Tongue (tissue), 2 donors: ENCODE measurements around the gene ITGA2. TPM values are rescaled to one million over a fixed set of nuclear protein-coding genes. Genes with fewer than 3 reads are reported as not detected.
A peak's percentile ranks its signal among the peaks of the same experiment; 100 is the strongest.
"Not testable (repeated sequence)": the region's sequence is repeated elsewhere in the genome, so short reads cannot be mapped to it uniquely, and the experiment has no call there.

Experiments used
- DNase-seq: peaks from one replicate; pipeline ENCODE4 v3.0.0-alpha.2; 2015
- total RNA-seq: library from RNA; depleted of rRNA; stranded (reverse); fragments of >200 nt; gene quantifications from one replicate; pipeline ENCODE4 v1.2.3, GENCODE V29; 2014

ITGA2 gene
- total RNA-seq, 1 donor from 2014 or later, result 26.1 TPM

DNA sequence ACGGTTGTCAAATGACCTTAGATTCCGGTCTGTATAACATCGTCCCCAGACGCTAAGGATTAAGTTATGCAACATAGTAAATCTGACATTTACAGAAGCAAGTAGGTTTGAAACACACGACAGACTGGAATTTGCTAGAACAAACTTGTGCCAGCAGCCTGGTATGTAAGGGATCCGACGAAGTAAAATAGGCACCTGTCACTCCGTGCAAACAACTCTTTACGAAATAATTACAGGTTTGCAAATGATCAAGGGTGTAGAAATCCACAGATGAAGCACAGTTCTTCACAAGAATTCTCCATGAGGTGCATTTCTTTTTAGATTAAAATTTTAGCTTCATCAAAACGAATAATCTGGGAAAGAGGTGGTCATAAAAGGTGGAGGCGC lies 119.9 kb downstream of the ITGA2 start:
- DNase-seq, result peak; percentile 38

DNA sequence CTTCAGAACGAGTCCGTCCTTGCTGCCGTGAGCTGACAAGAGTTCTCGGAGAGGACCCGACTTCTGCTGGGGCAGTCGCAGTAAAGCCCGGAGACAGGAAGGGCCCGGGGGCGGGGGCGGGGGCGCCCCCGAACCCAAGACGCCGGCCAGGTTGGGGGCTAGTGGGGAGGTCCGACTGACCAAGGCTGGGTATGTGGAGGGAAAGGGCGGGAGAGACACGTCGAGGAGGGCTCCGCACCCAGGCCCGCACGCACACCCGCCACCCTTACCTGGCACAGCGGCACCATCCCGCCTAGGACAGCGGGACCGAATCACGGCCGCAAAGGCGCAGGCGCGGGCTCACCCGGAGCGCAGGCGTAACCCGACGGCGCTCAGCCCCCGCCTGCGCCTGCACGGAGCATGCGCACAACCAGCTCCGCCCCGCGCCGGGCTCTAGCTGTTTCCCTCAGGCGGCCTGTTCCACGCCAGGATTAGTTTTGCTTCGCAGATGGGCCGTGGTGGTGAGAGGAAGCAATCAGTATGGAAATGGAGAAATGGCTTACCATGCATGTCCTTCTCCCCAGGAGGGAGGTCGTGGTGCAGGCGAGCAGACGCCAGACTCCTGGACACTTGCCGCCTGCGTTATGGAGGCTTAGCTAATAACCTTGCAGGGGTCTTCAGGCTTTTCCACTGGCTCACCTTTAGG lies 120.4 kb downstream of the ITGA2 start, which contains the start of gene MOCS2:
Gene MOCS2 (minus strand): TSS at position 315 of the 685 bp plus-strand sequence. CDS start 2,583 bp downstream, outside the sequence.
- peak; percentile 97 for DNase-seq

DNA sequence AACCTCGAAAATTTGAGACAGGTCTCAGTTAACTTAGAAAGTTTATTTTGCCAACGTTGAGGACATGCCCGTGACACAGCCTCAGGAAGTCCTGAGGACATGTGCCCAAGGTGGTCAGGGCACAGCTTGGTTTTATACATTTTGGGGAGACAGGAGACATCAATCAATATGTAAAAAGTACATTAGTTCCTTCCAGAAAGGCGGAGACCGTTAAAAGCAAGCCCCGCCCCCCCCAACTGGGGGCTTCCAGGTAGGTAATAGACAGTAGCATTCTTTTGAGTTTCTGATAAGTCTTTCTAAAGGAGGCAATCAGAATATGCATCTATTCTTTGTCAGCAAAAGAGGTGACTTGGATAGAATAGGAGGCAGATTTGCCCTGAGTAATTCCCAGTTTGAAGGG lies 121.0 kb downstream of the ITGA2 start:
- no peak for DNase-seq

DNA sequence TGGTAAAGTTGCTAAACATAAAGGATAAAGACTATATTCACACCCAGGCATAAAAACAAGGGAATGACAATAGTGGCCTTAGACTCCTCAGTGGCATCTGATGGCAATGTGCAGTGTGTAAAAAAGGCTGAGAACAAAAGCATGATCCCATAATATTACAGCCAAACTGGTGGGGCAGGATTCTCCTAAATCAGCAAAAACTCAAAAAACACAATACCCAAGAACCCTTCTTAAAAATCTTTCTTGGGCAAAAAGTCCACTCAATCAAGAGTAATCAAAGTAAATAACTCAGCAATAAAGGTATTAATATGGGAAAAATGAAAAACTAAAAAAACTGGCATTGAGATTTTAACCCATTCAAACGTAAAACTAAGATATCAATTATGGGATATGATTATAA lies 122.0 kb downstream of the ITGA2 start:
- DNase-seq, result no peak

DNA sequence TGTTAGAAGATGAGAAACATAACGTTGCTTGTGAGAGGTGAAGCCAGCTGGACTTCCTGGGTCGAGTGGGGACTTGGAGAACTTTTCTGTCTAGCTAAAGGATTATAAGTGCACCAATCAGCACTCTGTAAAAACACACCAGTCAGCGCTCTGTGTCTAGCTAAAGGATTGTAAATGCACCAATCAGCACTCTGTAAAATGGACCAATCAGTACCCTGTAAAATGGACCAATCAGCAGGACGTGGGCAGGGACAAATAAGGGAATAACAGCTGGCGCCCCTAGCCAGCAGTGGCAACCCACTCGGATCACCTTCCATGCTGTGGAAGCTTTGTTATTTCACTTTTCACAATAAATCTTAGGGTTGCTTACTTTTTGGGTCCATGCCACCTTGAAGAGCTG lies 123.2 kb downstream of the ITGA2 start:
- DNase-seq, result not testable (repeated sequence)

DNA sequence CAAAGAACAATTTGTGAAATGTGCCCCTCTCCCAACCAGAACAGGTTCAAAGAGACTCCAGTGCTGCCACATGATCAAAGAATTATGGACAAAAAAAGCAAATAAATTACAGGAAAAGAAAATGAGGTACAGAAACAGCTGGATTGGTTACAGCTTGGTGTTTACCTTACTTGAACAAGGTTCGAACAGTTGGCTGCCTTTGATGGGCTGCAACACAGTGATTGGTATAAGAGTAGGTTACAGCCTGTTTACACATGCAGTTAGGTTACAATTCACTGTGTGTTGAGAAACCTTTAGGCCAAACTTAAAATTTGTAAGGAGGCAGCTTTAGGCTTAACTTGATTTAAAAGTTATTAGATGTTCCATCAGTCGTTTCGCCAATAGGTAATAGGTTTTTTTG lies 123.8 kb downstream of the ITGA2 start:
- DNase-seq, result no peak

DNA sequence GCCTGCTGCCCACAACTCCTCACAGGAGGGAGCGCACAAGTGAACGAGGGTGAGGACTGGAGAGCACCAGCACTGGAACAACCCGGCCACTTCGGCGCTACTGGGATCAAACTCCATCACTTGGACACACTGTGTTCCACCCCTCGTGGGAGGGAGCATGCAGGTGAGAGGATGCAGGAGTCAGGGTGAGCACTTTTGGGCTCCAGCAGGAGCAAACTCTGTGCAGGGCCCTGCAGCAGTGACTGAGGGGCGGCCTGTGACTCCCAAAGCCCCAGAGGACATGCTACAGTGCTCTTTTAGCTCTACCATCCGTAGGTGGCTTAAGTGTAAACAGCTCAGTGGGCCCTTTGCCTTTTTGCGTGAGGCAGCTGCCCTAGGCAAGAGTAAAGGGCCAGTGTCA lies 124.8 kb downstream of the ITGA2 start:
- DNase-seq, result no peak

DNA sequence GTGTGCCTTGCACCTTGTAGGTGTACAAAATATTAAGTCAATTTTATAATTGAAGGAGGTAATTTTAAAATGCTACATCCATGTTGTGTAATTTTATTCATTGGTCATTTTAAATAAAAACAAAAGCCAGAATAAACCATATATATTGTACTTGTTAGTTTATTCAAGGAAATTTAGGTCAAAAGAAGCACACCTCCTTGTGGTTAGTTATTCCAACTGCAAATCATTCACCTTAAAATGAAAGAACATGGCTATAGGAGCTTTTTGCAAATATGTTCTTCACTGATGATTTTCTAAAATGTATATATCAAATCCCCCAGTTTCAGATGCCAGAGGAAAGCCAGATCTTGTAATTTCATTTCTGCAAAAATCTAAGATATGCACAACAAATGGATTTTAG lies 125.8 kb downstream of the ITGA2 start:
- DNase-seq, result no peak

DNA sequence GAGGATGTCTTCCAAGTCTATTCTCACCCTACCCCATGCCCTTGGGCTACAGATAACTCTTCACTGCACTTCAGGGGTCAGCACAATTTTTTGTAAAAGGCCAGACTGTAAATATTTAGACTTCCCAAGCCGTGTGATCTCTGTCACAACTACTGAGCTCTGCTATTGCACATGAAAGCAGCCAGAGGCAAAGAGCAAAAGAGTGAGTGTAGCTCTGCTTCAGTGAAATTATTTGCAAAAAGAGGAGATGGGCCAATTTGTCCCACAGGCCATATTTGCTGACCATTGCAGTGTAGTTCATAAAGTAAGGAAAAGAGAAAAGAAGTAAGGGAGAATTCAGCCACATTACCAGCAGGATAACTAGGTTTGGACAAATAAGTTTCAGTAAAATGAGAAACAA lies 127.4 kb downstream of the ITGA2 start:
- no peak for DNase-seq

DNA sequence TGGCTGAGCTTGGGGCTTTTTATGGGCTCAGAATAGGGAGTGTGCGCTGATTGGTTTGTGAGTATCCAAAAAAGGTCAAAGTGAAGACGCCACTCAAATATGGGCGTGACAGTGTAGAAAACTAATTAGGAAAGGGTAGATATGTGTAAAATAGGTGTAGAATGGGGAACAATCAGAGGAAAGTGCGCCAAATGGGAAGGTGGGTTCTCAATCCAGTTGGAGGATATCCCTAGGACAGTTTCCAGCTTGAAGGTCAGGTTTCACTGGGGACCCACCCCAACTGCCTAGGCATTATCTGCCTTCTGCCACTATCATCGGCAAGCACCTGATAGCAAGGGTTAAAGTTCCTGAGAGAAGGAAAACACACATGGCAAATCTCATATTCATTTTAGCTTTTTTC lies 129.7 kb downstream of the ITGA2 start:
- no peak for DNase-seq

DNA sequence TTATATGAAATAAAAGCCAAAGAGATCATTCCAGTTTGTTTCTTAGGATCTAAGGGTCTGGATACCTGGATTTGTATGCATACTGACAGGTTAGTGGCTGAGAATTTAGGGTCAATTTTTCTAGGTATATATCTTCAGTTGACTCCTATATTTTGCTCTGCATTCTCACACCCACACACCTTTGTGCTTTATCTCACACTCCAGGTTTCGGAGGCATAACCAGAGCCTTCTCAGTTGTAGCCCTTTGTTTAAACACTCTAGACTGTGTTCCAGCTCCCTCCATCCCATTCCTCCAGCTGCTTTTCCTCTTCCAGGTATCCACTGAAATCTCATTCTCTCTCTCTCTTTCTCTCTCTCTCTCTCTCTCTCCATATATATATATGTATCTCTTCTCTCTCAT lies 131.0 kb downstream of the ITGA2 start:
- no peak for DNase-seq

DNA sequence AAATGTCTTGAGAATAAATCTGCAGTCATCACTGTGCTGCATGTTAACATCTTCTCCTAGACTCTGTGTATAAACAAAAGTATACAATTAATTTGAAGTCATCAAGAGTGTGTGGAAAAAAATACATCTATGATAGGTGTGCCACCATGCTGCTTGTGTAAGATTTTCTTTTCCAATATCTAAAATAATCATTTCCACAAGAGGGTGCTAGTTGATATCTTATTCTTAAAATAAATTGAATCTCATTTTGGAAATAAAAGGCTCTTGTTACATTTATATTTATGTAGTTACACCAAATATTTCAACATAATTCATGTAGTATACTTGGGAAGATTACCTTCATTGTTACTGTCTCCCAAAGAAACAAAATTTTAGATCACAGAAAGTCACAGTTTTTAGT lies 134.6 kb downstream of the ITGA2 start:
- DNase-seq, result peak; percentile 35

DNA sequence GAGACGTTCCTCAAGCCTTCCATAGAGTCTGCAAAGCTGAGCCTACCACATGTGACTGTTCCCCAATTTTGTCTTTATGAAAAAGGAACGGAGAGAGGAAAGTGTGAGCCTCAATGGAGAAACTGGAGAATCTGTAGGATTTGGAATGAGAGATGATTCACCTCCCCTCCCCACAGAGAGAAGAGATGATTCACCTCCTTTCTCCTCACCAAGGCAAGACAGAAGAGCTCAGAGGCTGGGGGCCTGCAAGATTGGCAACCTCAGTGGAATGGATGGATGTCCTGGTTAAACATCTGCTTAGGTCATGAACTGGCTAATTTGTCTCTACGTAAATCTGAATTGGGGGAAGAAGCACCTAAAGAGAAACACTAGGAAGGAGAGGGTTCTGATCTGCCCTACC lies 137.4 kb downstream of the ITGA2 start:
- DNase-seq, result no peak

DNA sequence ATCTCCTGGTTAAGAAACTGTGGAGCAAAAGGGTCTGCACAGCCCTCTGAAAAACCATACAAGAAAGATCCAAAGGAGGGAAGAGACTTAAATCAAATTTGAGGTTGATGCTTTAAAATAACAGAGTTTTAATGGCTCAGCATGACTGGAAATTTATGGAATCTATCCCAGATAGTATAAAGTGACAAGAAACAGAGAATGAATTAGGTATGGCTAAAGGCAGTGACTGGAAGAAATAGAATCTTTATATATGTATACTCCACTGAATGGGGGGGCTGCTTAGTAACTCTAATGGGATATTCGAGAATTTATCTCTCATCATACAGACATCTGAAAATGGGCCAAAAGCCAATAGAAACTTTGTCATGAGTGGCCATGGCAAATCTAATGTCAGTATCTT lies 138.0 kb downstream of the ITGA2 start:
- no peak for DNase-seq

DNA sequence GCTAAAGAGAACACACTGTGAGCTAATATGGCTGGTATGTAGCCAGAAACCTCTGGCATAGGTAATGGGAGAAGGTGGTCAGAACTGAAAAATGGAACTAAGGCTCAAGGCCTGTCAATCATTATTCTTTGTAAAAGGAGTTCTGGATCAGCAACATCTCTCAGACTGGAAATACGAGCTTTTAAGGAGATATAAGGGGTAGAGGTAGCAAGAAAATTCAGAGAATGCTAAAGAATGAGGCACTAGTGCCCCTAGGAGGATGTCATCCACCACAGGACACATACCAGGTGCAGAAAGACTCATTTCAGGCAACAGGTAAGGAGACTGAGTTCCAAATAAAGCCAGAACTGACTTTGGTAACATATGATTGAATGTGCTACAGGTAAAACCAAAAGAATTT lies 139.3 kb downstream of the ITGA2 start:
- no peak for DNase-seq

DNA sequence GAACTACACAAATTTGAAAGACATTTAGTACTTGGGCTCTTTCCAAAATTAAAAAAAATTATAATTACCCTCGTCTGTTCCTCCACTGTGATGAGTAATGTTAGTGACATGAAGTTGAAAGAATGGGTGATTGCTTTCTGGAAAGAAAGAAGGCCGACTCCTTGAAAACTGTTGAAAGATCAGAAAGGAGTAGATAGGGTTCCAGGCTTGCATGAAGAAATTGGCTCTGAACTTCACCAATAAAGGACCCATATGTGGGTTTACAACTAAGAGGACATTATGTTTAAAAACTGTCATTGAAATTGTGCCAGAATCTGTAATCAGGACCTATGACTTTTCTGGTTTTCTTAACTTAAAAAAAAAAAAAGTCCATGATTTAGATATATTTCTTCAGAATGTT lies 141.1 kb downstream of the ITGA2 start:
- no peak for DNase-seq

DNA sequence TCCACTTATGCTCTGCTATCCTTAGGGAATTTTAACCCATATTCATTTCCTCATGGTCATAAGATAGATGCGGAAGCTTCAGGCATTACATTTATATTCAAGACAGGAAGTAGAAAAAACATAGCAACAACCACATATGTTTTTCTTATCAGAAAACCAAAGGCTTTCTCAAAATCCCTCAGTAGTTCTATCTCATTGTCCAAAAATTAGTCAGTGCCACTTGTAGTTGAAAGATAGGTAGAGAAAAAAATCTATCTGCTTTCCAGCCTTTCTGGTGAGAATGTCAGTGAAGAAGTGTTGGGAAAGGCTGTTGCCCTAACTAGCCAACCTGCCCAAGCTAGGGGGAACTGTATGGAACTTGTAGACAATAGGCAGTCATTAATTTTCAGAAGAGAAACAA lies 143.9 kb downstream of the ITGA2 start:
- no peak for DNase-seq

Other genes starting within 250 kb of the ITGA2 start
- 49.4 TPM for gene ITGA1, start 201.4 kb upstream of the ITGA2 start, total RNA-seq
- gene PELO, start 201.4 kb upstream of the ITGA2 start, total RNA-seq, result 23.8 TPM
- gene MOCS2, start 120.4 kb downstream of the ITGA2 start, total RNA-seq, result 44.6 TPM